SK-N-SH (cell line): ENCODE measurements around the gene IVNS1ABP. TPM values are rescaled to one million over a fixed set of nuclear protein-coding genes. Genes with fewer than 3 reads are reported as not detected.

ENCODE experiments used
- CTCF ChIA-PET: fragments of 300-600, 350-600 bp; formaldehyde crosslinking; extraction: SDS; loops from one replicate; lab custom pipeline; 2021; lab: Yijun Ruan, JAX
- POLR2A ChIA-PET: fragments of 350-600 bp; sonication (Branson Sonifier 250); formaldehyde crosslinking; extraction: SDS; loops from one replicate; lab custom pipeline; 2020; ENCODE audit warnings: antibody characterized with exemption, inconsistent platforms; lab: Yijun Ruan, JAX
- DNase-seq: peaks from one replicate; pipeline ENCODE4 v3.0.0; 2012
- H2AFZ ChIP-seq: fragments of 200-600 bp; sonication (generic); 2 replicates; pipeline ENCODE4 v1.8.1; 2016; ENCODE audit warnings: antibody characterized with exemption, mild to moderate bottlenecking, low read depth
- H3F3A ChIP-seq: fragments of 200-600 bp; sonication (generic); replicated peaks from 2 replicates; pipeline ENCODE3; 2016; ENCODE audit warnings: antibody characterized with exemption, mild to moderate bottlenecking; ENCODE audit not compliant: insufficient read depth
- H3K27ac ChIP-seq, 2 experiments: fragments of 200-500 bp in 1 of 2; fragments of 200-600 bp in 1 of 2; sonication (Bioruptor generic) in 1 of 2; sonication (generic), shearing (Covaris generic) in 1 of 2; 2 replicates each; pipeline versions ENCODE4 v1.5.1 to v1.6.1; 2014 to 2016; ENCODE audit warnings: low read depth in 2 of 2, inconsistent platforms in 1 of 2, low read length in 1 of 2, mild to moderate bottlenecking in 1 of 2, mixed read lengths in 1 of 2
- H3K27me3 ChIP-seq: fragments of 200-600 bp; sonication (generic), shearing (Covaris generic); 2 replicates; pipeline ENCODE4 v1.6.1; 2016; ENCODE audit warnings: mixed run types; ENCODE audit not compliant: insufficient read depth
- H3K36me3 ChIP-seq, 2 experiments: fragments of 200-500 bp in 1 of 2; fragments of 200-600 bp in 1 of 2; sonication (Bioruptor generic) in 1 of 2; sonication (generic) in 1 of 2; replicated peaks in 1 of 2; 2 replicates each; pipeline versions ENCODE3 to v1.5.1; 2014 to 2016; ENCODE audit warnings: low read length in 1 of 2, mild to moderate bottlenecking in 1 of 2; ENCODE audit not compliant: insufficient read depth in 2 of 2, control insufficient read depth in 1 of 2
- H3K4me1 ChIP-seq, 2 experiments: fragments of 200-500 bp in 1 of 2; fragments of 200-600 bp in 1 of 2; sonication (Bioruptor generic) in 1 of 2; sonication (generic), shearing (Covaris generic) in 1 of 2; 2 replicates each; pipeline versions ENCODE4 v1.5.1 to v1.6.1; 2014 to 2016; ENCODE audit warnings: low read depth in 1 of 2, low read length in 1 of 2, mixed run types in 1 of 2; ENCODE audit not compliant: insufficient read depth in 2 of 2, control insufficient read depth in 1 of 2
- H3K4me2 ChIP-seq: fragments of 200-600 bp; sonication (generic), shearing (Covaris generic); 2 replicates; pipeline ENCODE4 v1.6.1; 2017; ENCODE audit warnings: mixed run types
- H3K4me3 ChIP-seq, 2 experiments: fragments of 200-500 bp in 1 of 2; fragments of 200-600 bp in 1 of 2; sonication (Bioruptor generic) in 1 of 2; sonication (generic), shearing (Covaris generic) in 1 of 2; 2 replicates each; pipeline versions ENCODE4 v1.5.1 to v1.8.1; 2014 to 2016; ENCODE audit warnings: low read depth in 2 of 2, inconsistent platforms in 1 of 2, low read length in 1 of 2, mild to moderate bottlenecking in 1 of 2, mixed read lengths in 1 of 2, moderate library complexity in 1 of 2
- H3K79me2 ChIP-seq: fragments of 200-600 bp; sonication (generic); 2 replicates; pipeline ENCODE4 v1.8.1; 2017; ENCODE audit warnings: mild to moderate bottlenecking; ENCODE audit not compliant: insufficient read depth
- H3K9ac ChIP-seq: fragments of 200-600 bp; sonication (generic); 2 replicates; pipeline ENCODE4 v1.6.1; 2017; ENCODE audit warnings: mixed run types
- H3K9me2 ChIP-seq: fragments of 200-600 bp; sonication (generic); 2 replicates; pipeline ENCODE4 v1.6.1; 2017; ENCODE audit warnings: mixed run types
- H3K9me3 ChIP-seq: fragments of 200-600 bp; sonication (generic); 2 replicates; pipeline ENCODE4 v1.6.1; 2017; ENCODE audit warnings: mixed run types, mild to moderate bottlenecking, moderate library complexity
- H4K20me1 ChIP-seq: fragments of 200-600 bp; sonication (generic); 2 replicates; pipeline ENCODE4 v1.6.1; 2017; ENCODE audit warnings: mild to moderate bottlenecking, mixed run types; ENCODE audit not compliant: insufficient read depth
- CHD2 ChIP-seq: fragments of 150-350 bp; IDR thresholded peaks from 2 replicates; pipeline ENCODE4 v1.6.1; 2018; ENCODE audit warnings: low read length; ENCODE audit not compliant: partially characterized antibody
- ELF1 ChIP-seq: IDR thresholded peaks from 2 replicates; pipeline ENCODE4 v1.4.0; 2012
- EP300 ChIP-seq, 2 experiments: IDR thresholded peaks; 2 replicates each; pipeline versions ENCODE4 v1.4.0 to v1.6.1; 2012; ENCODE audit warnings: borderline replicate concordance in 1 of 2, low read depth in 1 of 2, low read length in 1 of 2
- FOSL2 ChIP-seq: IDR thresholded peaks from 2 replicates; pipeline ENCODE4 v1.4.0; 2012; ENCODE audit warnings: low read depth, mild to moderate bottlenecking, moderate library complexity, borderline replicate concordance
- FOXM1 ChIP-seq: IDR thresholded peaks from 2 replicates; pipeline ENCODE4 v1.4.0; 2012; ENCODE audit warnings: low read depth, mild to moderate bottlenecking
- GATA2 ChIP-seq: sonication (generic); formaldehyde crosslinking; IDR thresholded peaks from 2 replicates; pipeline ENCODE4 v1.5.0; 2020; ENCODE audit warnings: mild to moderate bottlenecking, missing genetic modification reagents
- JUND ChIP-seq: IDR thresholded peaks from 2 replicates; pipeline ENCODE4 v1.4.0; 2012
- MAX ChIP-seq: IDR thresholded peaks from 2 replicates; pipeline ENCODE4 v1.4.0; 2012; ENCODE audit warnings: low read depth
- MXI1 ChIP-seq: IDR thresholded peaks from 2 replicates; pipeline ENCODE4 v1.6.1; 2012; ENCODE audit warnings: mild to moderate bottlenecking, low read depth, low read length, improper control_type of control experiment
- PBX3 ChIP-seq: IDR thresholded peaks from 2 replicates; pipeline ENCODE4; 2012
- REST ChIP-seq: IDR thresholded peaks from 2 replicates; pipeline ENCODE4 v1.6.1; 2012; ENCODE audit warnings: mild to moderate bottlenecking, low read depth, low read length, moderate library complexity
- SIN3A ChIP-seq: IDR thresholded peaks from 2 replicates; pipeline ENCODE4 v1.6.1; 2012; ENCODE audit warnings: low read depth, mild to moderate bottlenecking, low read length, moderate library complexity, borderline replicate concordance
- SMC3 ChIP-seq: IDR thresholded peaks from 2 replicates; pipeline ENCODE4 v1.6.1; 2012; ENCODE audit warnings: low read depth, low read length, improper control_type of control experiment
- TCF12 ChIP-seq: IDR thresholded peaks from 2 replicates; pipeline ENCODE4 v1.4.0; 2012
- USF1 ChIP-seq: IDR thresholded peaks from 2 replicates; pipeline ENCODE4 v1.4.0; 2012; ENCODE audit warnings: low read depth, borderline replicate concordance
- YY1 ChIP-seq: IDR thresholded peaks from 2 replicates; pipeline ENCODE4 v1.4.0; 2012; ENCODE audit warnings: low read depth, mild to moderate bottlenecking
- WGBS: methylation state at CpG from one replicate; pipeline ENCODE4 v1.1.6; 2017; ENCODE audit warnings: low lambda C conversion rate; 5-methylcytosine and 5-hydroxymethylcytosine counted together
- polyA plus RNA-seq, 3 experiments: library from polyadenylated mRNA; depleted of rRNA; stranded (reverse); fragments of >200 nt; gene quantifications; 2 replicates each; pipeline ENCODE4 v1.2.3, GENCODE V29; 2012

The IVNS1ABP gene
- polyA plus RNA-seq, 1 of the 3 experiments (the other 2 are of a cell fraction), result 24.5 TPM

GRCh38 chr1:185280589-185280988 lies 36.5 kb downstream of the IVNS1ABP start (continued):
- no peak for TF ChIP-seq REST

GRCh38 chr1:185279571-185279970 lies 37.5 kb downstream of the IVNS1ABP start:
- no peak overlapping the region for H3K9ac ChIP-seq
- no peaks in the 10 kb centered on the region; the same call in 1 of the 2 replicates for H3K9me3 ChIP-seq
- H3K9me2 ChIP-seq, result no peaks in the 10 kb centered on the region
- no peak overlapping the region for H3K4me2 ChIP-seq
- H3F3A ChIP-seq, result no peaks in the 10 kb centered on the region
- no peaks in the 10 kb centered on the region for H3K27me3 ChIP-seq
- TF ChIP-seq EP300 (IDR thresholded peaks at IDR 0.05; ENCODE audit: borderline replicate concordance in 1 of 2, low read depth in 1 of 2, low read length in 1 of 2) (no peak), PBX3 (no peak), JUND (0 out of 2 replicates have a peak, but pooled peaks have one; percentile 12), USF1 (no peak)
- ChIA-PET POLR2A (no interaction called here), CTCF (interaction anchor here (0.9 kb wide), 1 partner anchor 10 kb away, joined by 3 read pairs; no protein-coding TSS in a partner anchor)
- H4K20me1 ChIP-seq, result no peaks in the 10 kb centered on the region
- no peak for DNase-seq
- no peak overlapping the region for H3K4me3 ChIP-seq
- H2AFZ ChIP-seq, result no peak overlapping the region
- H3K4me1 ChIP-seq, result no peaks in the 10 kb centered on the region; a peak in 1 of 4 replicates
- H3K27ac ChIP-seq, result no peak overlapping the region
- H3K36me3 ChIP-seq, result peaks cover 0 to 9% of the 10 kb centered on the region in 2 experiments
- H3K79me2 ChIP-seq, result no peaks in the 10 kb centered on the region

GRCh38 chr1:185271921-185272320 lies 45.1 kb downstream of the IVNS1ABP start:
- no peak overlapping the region for H2AFZ ChIP-seq
- no peak overlapping the region for H3K4me2 ChIP-seq
- H3K27ac ChIP-seq, result no peak overlapping the region
- DNase-seq, result no peak
- H3K79me2 ChIP-seq, result no peaks in the 10 kb centered on the region
- 95% methylated on average over 4 of the region's 4 CpGs for WGBS
- H3K9me2 ChIP-seq, result no peaks in the 10 kb centered on the region
- no peak overlapping the region for H3K9ac ChIP-seq
- H3F3A ChIP-seq, result no peaks in the 10 kb centered on the region
- no peaks in the 10 kb centered on the region for H3K27me3 ChIP-seq
- H3K9me3 ChIP-seq, result no peaks in the 10 kb centered on the region; the same call in 1 of the 2 replicates
- no peaks in the 10 kb centered on the region for H4K20me1 ChIP-seq
- TF ChIP-seq MAX (no peak), GATA2 (CRISPR knock-in tag) (no peak), EP300 (IDR thresholded peaks at IDR 0.05; ENCODE audit: borderline replicate concordance in 1 of 2, low read depth in 1 of 2, low read length in 1 of 2) (no peak), MXI1 (no peak), TCF12 (no peak), CHD2 (no peak), USF1 (no peak), FOXM1 (no peak), SMC3 (no peak), PBX3 (no peak), SIN3A (no peak), FOSL2 (no peak), ELF1 (no peak), YY1 (no peak)
- H3K36me3 ChIP-seq, result peaks cover 0 to 2% of the 10 kb centered on the region in 2 experiments
- H3K4me3 ChIP-seq, result no peak overlapping the region
- no peaks in the 10 kb centered on the region; a peak in 1 of 4 replicates for H3K4me1 ChIP-seq
- ChIA-PET POLR2A (no interaction called here), CTCF (no interaction called here)
